Activated CD4-positive, alpha-beta T cell treated with anti-CD3 and anti-CD28 coated beads for 36 hours (primary cell): ENCODE data around the gene MRAS. TPM values are rescaled to one million over a fixed set of nuclear protein-coding genes. Genes with fewer than 3 reads are reported as not detected.
"Not testable (repeated sequence)": the region's sequence is repeated elsewhere in the genome, so short reads cannot be mapped to it uniquely, and the experiment has no call there.

ENCODE experiments used
- ATAC-seq: fragments of 200-7000 bp; cut with Tn5 transposase; one replicate; pipeline ENCODE4 v1.10.0; 2021; ENCODE audit warnings: mild to moderate bottlenecking, moderate library complexity
- CTCF ChIA-PET: fragments of 350-600 bp; sonication (Branson Sonifier 250); formaldehyde crosslinking; loops from one replicate; lab custom pipeline; 2021; ENCODE audit warnings: antibody characterized with exemption; lab: Charles Lee
- POLR2A ChIA-PET: fragments of 350-600 bp; sonication (Branson Sonifier 250); formaldehyde crosslinking; loops from one replicate; lab custom pipeline; 2021; ENCODE audit warnings: antibody characterized with exemption, inconsistent platforms; lab: Charles Lee
- DNase-seq: peaks from one replicate; pipeline ENCODE4 v3.0.0-alpha.2; 2020
- H3K27ac Mint-ChIP-seq: one replicate; pipeline ENCODE4 v1.8.0; 2021; ENCODE audit warnings: mixed read lengths
- H3K27me3 Mint-ChIP-seq: one replicate; pipeline ENCODE4 v1.8.0; 2021; ENCODE audit warnings: mixed read lengths
- H3K36me3 Mint-ChIP-seq: one replicate; pipeline ENCODE4 v1.8.0; 2021; ENCODE audit warnings: low read depth, mixed read lengths
- H3K4me1 Mint-ChIP-seq: one replicate; pipeline ENCODE4 v1.8.0; 2021; ENCODE audit warnings: mixed read lengths
- H3K4me3 Mint-ChIP-seq: one replicate; pipeline ENCODE4 v1.8.0; 2021; ENCODE audit warnings: mild to moderate bottlenecking, moderate library complexity, mixed read lengths
- H3K9me3 Mint-ChIP-seq: one replicate; pipeline ENCODE4 v1.8.0; 2021; ENCODE audit warnings: low read depth, mixed read lengths
- intact Hi-C, 2 experiments: fragments of 100-400 bp; cut with DNase I in 1 of 2; cut with micrococcal nuclease in 1 of 2; formaldehyde crosslinking; loops; one replicate each; pipeline versions ENCODE4 v1.14.2 to v1.15.1; 2022 to 2024; cut with DNase I, micrococcal nuclease
- total RNA-seq, 2 experiments: library from RNA; stranded (reverse); gene quantifications; one replicate each; pipeline ENCODE4 v1.2.3, GENCODE V29; 2021

Gene MRAS
- total RNA-seq, 2 experiments from 2014 or later = 0.16 TPM

DNA sequence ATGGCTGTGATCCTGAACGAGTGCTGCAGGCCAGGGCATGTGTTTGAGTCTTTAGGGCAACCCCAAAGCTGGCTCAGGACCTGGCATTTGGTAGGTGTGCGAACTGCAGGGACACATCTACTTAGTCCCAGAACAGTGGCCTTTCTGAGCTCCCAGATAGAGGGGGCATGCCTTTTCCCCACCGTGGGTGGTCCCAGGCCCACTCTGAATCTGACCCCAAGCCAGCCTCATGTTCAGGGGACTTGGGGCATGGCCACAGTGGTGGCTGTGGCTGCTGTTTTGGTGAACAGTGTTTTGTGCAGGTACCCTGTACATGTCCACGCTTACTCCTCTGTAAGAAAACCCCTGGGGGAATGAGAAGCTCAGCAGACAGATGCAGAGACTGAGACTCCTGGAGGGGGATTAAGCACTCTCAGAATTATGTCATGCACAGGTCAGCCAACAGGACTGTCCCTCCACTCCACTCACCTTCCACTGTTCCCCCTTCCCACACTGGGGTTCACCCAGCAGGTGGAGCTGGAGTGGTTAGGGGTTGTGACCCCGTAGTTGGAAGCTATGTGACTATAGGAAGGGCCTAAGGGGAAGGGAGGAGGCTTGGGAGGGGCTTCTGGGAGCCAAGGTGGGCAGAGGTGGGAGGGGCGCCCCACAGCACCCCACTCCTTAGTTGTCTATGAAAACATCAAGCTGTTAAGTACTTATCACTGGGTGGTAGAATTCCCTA is 102.5 kb downstream of the MRAS start:
- H3K9me3 Mint-ChIP-seq = no peaks in the 10 kb centered on the region
- intact Hi-C loops = no loop called here
- ChIA-PET POLR2A (no interaction called here), CTCF (interaction anchor here (1.8 kb wide), 1 partner anchor 33 kb away, joined by 5 read pairs; no protein-coding TSS in a partner anchor)
- no peaks in the 10 kb centered on the region for H3K36me3 Mint-ChIP-seq
- H3K27me3 Mint-ChIP-seq = no peaks in the 10 kb centered on the region
- no peak for DNase-seq
- H3K4me1 Mint-ChIP-seq = no peaks in the 10 kb centered on the region
- no peak for ATAC-seq
- no peak overlapping the region for H3K4me3 Mint-ChIP-seq
- H3K27ac Mint-ChIP-seq = no peak overlapping the region

DNA sequence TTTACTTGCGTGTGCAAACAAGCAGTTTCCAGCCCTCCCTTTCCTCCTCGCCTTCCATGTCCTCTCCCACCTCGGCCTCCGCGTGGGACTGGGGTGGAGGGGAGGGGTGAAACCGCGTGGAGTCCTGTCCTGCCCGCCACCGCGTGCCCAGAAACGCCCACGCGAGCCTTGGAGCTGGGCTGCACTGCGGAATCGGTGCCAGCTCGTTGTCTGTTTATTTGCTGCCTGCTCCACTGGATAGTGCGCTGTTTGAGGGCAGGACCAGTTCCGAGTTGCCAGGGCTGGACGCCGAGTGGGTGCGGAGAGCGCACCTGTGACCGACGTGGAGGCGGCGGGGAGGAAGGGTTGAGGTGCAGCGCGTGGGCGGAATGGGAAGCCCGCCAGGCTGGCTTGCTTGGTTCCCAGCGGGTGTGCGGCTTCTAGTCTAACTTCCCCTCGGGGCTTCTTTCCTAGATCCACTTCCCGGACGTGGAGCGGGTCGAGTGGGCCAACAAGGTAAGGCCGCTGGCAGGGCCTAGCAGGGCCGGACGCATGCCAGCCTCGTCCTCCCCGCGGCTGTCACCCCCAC is 103.3 kb downstream of the MRAS start:
- no peaks in the 10 kb centered on the region for H3K36me3 Mint-ChIP-seq
- intact Hi-C loops = no loop called here
- H3K4me1 Mint-ChIP-seq = no peaks in the 10 kb centered on the region
- ChIA-PET CTCF (no interaction called here), POLR2A (no interaction called here)
- no peaks in the 10 kb centered on the region for H3K27me3 Mint-ChIP-seq
- no peak overlapping the region for H3K4me3 Mint-ChIP-seq
- DNase-seq = no peak
- no peak for ATAC-seq
- H3K9me3 Mint-ChIP-seq = no peaks in the 10 kb centered on the region
- no peak overlapping the region for H3K27ac Mint-ChIP-seq

DNA sequence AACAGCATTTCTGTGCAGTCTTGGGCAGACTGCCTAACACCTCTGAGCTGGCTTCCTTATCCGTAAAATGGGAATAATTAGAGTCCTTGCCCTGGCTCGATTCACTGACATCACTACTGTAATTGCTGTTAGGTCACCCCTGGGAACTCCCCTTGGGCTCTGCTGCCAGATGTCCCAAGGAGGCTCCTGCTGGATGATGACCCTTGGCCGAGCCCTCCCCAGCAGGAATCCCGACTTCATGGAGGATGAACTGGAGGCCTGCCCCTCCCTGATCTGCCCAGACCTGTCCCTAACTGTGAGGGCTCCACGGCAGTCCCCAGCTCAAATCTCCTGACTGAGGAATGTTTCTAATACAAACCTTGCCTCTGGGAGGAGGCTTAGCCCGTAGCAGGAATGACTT is 104.1 kb downstream of the MRAS start:
- Mint-ChIP-seq H3K4me3 (no peak overlapping the region), H3K27ac (no peak overlapping the region), H3K9me3 (no peaks in the 10 kb centered on the region), H3K36me3 (no peaks in the 10 kb centered on the region), H3K4me1 (no peaks in the 10 kb centered on the region), H3K27me3 (no peaks in the 10 kb centered on the region)
- intact Hi-C loops = no loop called here
- ATAC-seq (no peak), DNase-seq (no peak)
- CTCF ChIA-PET = interaction anchor here (0.6 kb wide), 1 partner anchor 11 kb away, joined by 3 read pairs; no protein-coding TSS in a partner anchor
- POLR2A ChIA-PET = no interaction called here

DNA sequence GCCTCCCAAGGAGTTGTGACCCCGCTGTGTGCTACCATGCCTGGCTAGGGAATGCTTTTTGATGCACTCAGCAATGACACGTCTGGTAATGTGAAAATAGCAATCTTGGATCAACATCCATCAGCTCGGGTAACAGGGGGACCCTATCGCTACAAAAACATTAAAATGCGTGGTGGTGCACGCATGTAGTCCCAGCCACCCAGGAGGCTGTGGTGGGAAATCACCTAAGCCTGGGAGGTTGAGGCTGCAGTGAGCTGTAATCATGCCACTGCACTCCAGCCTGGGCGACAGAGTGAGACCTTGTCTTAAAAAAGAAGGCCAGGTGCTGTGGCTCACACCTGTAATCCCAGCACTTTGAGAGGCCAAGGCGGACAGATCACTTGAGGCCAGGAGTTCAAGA is 105.6 kb downstream of the MRAS start:
- H3K27me3 Mint-ChIP-seq, DNase-seq, CTCF ChIA-PET, H3K4me1 Mint-ChIP-seq, H3K9me3 Mint-ChIP-seq, POLR2A ChIA-PET, intact Hi-C loops, H3K36me3 Mint-ChIP-seq, H3K27ac Mint-ChIP-seq, H3K4me3 Mint-ChIP-seq, ATAC-seq: not testable (repeated sequence)

Other genes with a start within 250 kb of the MRAS start
- not detected for gene DZIP1L, start 233.0 kb upstream of the MRAS start, total RNA-seq
- gene A4GNT, start 216.2 kb upstream of the MRAS start, total RNA-seq = not detected
- 10 to 100 TPM; 16.4 to 22.0 TPM for gene DBR1, start 173.7 kb upstream of the MRAS start, total RNA-seq
- gene ARMC8, start 161.3 kb upstream of the MRAS start, total RNA-seq = 10 to 100 TPM; 38.3 to 46.2 TPM
- under 1 TPM; 0.46 to 0.65 TPM for gene NME9, start 18.7 kb upstream of the MRAS start, total RNA-seq
- under 1 TPM; 0.21 to 0.37 TPM for gene ESYT3, start 86.0 kb downstream of the MRAS start, total RNA-seq
- 10 to 100 TPM in 1 of 2 experiments, 1 to 10 TPM in 1; 9.3 to 11.4 TPM for gene CEP70, start 245.7 kb downstream of the MRAS start, total RNA-seq